NCI-H2081 treated with DMSO at 0.1 percent for 48 hours (cell line): ENCODE data around the gene POU5F2.

Experiments
- DNase-seq: peaks from one replicate; lab custom pipeline; 2025; lab: John Stamatoyannopoulos, UW

Gene POU5F2, protein sequence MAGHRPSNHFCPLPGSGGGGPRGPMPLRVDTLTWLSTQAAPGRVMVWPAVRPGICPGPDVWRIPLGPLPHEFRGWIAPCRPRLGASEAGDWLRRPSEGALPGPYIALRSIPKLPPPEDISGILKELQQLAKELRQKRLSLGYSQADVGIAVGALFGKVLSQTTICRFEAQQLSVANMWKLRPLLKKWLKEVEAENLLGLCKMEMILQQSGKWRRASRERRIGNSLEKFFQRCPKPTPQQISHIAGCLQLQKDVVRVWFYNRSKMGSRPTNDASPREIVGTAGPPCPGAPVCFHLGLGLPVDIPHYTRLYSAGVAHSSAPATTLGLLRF

DNA sequence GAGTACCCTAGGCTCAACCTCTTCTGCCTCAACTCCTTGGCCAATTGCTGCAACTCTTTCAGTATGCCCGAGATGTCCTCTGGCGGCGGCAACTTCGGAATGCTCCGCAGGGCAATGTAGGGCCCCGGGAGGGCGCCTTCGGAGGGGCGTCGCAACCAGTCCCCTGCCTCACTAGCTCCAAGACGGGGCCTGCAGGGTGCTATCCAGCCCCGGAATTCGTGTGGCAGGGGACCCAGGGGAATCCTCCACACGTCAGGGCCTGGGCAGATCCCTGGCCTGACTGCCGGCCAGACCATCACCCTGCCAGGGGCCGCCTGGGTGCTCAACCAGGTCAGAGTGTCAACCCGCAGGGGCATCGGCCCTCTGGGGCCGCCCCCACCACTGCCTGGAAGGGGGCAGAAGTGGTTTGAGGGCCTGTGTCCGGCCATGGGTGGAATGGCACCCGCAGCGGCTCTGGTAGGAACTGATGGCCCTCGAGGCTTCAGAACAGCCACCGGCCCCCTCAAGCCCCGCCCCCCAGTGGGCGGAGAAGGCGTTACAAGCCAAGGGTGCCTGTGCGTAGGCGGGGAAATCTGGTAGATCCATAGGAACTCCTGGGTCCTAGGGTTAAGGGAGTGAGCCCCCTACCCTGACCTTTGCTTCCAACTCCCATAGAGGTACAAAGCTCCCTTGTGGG lies at the start of gene POU5F2:
Gene POU5F2 (minus strand): TSS at position 465 of the 676 bp plus-strand sequence. CDS start 37 bp downstream, at position 428.
- DNase-seq: no peak

DNA sequence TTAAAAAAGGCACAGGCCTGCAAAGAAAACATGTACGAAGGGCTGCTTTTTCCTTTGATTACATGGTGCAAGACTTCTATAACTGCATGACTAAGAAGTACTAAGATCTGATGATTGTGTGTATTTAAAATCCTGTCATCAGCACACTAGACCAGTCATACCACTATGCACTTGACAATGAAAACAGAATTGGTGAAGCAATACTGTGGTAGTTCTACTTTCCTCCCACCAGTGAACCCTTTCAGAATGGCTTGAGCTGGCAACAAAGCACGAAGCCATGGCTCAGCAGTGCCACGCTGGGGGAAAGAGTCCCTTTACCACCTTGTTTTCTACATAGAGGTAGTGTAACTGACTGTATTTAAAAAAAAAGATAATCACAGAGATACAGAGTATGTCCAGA lies 49.0 kb upstream of the POU5F2 start:
- no peak for DNase-seq

DNA sequence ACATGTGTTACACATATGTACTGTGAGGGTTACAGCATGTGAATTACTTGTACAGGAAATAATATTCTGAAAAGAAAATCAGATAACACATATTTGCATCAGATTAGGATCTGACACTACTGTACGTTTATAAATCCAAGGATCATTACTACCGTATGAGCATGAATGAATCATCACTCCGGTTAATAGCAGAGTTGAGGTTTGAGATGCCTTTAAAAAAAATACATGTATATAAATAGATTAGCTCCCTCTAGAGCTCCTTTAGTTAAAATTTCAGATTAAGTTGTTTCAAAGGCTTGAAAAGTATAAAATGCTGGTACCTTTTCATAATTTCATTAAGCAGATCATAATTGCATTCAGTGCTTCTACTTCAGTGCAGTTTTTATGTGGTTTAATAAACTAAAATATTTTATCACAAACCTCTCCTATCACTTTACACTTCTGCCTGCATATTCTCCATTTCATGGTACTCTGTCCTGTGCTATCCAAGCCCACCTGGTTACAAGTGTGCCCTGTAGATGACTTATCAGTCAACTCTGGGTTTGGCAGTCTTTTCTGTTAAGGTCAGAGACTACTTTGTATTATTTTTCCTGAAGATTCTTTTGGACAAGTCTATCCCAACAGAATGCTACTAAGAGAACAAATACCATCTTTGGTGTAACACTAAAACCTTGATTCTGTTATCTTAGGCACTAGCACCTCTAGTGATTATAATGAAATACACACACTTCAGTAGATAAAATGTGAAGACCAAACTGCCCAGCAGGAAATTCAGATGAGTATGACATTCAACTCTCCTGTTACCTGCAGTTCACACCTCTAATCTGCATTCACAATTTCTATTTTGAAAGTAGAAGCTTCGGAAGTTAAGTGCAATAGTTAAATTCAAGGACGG lies 48.0 kb upstream of the POU5F2 start:
- no peak for DNase-seq

DNA sequence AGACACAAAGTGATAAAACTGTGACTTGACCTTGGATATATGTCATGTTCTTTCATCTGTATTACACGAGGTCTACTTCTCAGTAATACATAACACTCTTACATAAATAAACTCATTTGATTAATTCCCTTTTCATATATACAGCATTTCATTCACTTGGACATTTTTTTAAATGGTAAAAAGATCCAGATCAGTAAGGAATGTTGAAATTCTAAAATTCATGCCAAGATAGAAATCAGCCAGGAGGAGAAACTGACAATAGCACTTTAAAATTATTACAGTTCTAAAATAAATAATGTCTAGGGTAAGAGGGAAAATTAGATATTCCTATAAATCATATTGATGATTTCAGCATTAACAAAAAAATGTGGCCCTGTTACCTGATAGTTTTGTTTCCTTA lies 46.2 kb upstream of the POU5F2 start:
- DNase-seq: no peak

DNA sequence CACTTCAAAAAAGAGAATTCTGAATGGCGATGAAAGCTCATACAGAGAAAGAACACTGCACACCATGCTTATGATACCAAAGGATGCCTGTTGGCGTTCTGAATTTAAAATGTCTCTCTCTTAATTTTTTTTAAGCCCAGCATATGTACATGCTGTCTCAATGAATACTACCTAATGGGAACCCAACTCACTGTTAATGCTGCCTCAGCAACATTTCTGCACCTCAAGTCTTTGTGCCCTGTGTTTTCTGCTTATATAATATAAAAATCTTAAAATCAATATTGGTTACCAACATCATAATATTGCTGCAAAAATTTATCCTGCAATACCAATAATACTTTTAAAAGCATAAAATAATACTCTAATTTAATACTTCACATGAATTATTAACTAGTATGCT lies 44.1 kb upstream of the POU5F2 start:
- no peak for DNase-seq

DNA sequence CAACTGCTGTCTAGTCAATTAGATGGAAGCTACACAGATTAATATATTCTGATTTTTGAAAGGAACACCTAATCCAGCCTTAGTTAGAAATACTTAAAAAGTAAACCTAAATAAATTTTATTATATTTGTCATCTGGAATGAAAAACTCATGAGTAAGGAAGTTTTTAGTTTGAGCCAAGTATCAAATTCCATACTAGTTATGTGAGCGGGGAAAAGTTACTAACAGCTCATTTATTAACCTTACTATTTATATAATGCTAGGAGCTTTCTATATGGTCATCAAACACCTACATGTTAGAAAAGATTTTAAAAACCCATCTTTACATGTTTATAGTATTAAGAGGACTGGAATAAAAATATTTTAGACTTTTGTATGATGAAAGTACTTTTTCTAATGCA lies 41.6 kb upstream of the POU5F2 start:
- no peak for DNase-seq

DNA sequence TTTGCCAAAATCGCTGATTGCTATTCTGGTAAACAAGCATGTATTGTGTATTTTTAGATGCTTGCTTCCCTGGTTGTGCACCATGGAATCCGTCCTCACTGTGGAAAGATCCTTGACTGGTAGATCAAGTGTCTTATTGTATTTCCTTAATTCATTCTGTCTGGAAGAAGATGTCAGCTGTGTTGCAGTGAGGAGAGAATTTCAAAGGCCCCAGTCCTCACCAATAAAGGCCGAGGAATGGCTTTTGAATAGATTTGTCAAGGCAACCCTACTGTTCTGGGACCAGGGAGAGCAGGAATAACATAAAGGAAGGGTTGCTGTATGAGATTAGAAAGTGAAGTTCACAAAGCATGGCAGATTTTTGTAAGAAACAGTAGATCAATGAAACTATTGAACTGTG lies 36.2 kb upstream of the POU5F2 start:
- DNase-seq: no peak

DNA sequence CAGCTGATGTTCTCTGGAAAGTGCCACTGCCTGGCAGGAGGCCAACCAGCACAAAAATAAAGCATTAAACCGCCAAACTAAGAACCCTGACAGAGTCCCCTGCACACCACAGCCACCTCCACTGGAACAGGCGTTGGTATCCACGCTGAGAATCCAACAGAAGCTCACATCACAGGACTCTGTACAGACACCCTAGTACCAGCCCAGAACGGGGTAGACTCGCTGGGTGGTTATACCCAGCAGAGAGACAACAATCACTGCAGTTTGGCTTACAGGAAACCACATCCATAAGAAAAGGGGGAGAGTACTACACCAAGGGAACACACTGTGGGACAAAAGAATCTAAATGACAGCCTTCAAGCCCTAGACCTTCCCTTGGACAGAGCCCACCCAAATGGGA lies 15.0 kb upstream of the POU5F2 start:
- DNase-seq: no peak

DNA sequence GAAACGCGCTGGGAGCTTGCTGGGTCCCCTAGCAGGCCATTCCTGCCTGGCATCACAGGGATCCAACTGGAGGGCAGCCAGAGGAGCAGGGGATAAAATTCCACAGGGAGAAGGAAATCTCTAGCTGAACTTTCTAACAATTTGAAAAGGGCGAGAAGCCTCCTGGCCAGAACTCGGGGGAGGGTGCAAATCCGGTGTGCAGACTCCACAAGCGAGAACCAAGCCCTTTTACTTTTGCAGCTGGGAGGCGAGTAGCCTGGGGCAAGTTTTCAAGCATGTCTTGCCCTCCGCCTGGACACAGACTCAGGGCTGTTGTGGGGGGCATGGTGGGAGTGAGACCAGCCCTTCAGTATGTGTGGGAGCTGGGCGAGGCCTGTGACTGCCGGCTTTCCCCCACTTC lies 14.3 kb upstream of the POU5F2 start:
- no peak for DNase-seq

DNA sequence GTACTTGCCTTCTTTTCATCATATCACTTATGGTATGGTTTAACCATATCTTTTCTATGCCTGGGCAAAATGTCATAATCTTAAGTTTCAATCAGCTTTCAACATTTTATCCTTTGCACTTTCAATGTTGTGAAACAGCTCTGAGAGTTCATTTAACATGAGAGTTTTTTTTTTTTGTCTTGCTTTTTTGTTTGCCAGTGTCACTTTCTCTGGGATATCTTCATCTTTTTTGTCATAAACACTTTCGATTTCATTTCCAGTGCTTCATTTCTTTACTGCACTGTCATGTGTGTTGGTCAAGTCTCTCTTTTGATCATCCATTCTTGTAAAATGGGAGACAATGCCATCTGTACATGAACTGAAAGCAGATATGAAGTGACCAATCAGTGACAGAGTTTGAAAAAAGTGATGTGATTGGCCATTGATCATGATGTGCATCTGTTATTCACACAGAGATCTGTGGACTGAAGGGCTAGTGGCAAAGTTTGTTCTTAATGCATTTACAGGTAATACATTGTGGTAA lies 7.5 kb upstream of the POU5F2 start:
- no peak for DNase-seq

DNA sequence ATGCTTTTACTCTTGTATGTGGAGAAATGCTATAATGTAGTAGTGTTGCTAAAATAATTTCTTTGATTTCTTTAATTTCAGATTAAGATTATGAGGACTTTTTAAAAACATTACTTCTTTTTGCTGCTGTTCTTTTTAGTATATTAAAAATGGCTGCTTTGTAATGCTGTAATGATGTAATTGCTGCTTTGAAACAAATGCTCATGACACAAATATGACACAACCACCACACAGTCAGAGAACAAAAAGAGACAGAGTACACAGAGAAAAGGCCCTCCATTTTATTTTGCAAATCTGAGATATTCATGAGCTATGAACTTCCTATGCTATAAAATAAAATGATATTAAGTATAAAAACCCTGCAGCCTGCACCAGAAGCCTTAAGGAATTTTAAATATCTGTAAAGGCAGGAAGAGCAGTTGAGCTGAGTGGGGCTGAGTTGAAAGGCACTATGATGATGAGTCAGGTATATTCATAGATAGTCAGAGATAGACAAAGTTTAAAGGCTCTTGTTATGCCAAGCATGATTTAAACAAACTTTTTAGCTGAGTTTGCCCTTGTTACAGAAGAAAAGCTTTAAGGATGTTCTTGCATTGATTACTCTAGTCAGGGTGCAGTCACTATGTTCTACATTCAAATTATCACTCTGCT lies 5.1 kb upstream of the POU5F2 start:
- DNase-seq: no peak

DNA sequence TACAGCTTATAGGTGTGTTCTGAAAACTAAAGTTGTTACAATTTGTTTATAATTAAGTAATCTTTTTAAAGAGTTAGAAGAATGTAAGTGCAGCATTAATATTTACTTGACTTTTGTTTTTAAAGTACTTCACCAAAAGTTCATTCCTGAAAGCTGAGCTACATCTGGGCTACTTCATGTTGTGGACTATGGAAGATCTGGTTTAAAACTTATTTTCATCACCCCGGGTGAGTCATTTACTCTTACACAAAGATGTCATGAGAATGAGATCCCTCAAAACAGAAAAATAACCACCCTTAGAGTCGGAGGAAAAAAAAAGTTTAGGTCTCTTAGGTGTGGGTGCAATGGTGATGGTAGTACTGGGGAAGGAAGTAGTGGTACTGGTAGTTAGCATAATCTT lies 5.1 kb downstream of the POU5F2 start:
- no peak for DNase-seq

DNA sequence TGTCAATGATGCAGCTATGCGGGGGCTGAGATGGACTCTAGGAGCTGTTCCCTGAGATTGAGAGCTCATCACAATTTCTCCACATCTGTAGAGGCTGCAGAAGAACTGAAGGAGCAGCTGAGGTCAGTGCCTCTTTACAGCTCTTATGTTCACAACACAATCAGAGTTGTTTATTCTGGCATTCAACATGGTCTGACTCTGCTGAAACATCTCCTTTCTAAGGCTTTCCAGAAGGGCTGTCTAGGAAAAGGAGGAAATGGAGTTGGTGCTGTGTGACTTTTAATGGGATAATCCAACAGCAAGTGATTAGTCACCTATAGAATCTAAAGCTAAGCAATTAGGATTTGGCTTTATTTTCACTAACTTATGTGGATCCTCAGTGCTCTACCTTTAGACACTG lies 6.0 kb downstream of the POU5F2 start:
- DNase-seq: no peak

DNA sequence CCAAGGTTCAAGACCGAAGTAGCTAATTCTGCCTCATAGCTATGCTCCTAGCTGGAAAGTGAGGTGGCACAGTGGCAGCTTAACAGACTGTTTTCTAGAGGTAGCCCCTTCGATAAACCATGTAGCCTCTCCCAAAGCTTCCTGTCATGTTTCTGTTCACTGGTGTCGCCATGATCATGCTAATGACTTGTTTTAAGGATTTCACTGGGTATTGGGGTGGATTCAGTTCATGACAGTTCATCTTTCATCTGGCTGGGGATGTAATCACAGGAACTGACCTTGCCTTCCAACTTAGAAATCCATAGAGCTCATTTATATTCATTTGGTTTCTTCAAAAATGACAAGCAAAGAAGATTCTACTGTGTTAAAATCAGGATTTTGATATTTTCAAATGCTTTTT lies 9.4 kb downstream of the POU5F2 start:
- DNase-seq: no peak

DNA sequence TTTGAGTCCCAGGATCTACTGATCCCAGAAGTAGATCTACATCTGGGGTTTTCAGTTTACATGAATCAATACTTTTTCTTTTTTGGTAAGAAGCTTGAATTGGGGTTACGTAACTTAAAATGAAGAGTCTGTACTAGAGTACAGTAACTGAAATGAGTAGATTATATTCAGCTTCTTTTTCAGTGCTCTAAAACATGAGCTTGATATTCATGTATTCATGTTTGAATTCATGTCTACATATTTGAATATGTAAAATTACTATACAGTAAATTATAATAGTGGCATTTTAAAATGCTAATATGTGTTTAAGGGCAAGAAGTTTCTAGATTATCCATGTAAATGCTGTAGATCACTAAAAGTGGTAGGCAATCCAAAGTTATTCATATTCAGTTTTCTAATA lies 14.8 kb downstream of the POU5F2 start:
- no peak for DNase-seq

DNA sequence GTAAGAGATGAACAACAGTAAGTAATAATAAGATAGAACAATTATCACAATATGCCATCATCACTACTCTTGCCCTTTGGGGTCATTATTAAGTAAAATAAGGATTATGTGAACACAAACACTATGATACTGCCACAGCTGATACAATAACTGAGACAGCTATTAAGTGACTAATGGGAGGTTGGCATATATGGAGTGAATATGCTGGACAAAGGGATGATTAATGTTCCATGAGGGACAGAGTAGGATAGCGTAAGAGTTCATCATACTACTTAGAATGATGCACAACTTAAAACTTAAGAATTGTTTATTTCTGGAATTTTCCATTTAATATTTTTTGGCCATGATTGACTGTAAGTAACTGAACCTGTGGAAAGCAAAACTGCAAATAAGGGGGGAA lies 16.6 kb downstream of the POU5F2 start:
- DNase-seq: no peak

DNA sequence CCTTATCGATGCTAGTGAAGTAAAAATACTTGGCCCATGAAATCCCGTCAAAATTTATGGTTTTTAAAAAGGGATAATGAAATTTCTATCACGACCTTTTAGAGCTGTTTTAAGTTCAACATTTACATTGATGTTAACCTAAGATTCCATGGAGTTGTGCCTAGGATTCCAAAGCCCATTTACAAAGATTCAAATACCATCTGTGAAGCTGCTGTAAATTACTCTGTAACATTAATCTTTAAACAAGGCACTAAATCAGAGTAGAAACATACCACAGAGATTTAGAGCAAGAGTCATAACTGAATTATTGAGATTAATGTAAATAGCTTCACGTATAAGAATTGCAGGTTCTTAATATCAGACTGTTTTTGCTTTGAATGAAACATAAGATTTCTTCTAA lies 17.7 kb downstream of the POU5F2 start:
- no peak for DNase-seq

DNA sequence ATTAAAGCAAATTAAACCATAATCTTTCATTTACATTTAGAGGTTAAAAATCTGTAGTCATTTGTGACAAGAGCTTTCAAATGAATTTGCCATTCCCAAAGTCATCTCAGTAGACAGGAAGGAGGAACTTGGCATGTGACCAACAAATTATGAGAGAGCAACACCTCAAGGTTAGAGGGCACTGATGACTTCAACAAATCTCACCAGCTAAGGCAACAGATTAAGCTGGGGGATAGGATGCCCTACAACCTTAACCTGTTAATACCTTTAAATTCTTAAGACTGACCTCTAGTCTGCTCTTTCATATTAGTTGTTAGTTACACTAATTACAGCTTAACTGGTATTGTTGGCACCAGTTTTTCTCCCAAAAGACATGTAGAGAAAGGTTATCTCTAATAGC lies 18.4 kb downstream of the POU5F2 start:
- DNase-seq: no peak

DNA sequence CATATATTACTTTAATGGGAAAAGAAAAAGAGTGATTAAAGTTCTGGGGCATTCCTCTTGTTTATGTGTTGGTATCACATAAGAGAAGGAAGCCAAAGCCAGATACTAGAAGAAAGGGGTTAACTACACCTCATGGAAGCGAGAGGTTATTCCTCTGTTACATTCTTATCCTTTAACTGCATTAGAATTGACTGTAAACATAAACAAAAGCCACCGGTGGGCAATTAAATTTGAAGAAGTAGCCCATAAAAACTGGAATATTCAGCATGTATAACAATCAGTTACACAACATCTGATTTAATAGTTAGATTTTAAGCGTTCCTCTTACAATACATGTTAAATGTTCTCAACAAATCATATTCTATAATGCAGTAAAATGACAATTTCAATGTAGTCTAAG lies 18.8 kb downstream of the POU5F2 start:
- DNase-seq: no peak

DNA sequence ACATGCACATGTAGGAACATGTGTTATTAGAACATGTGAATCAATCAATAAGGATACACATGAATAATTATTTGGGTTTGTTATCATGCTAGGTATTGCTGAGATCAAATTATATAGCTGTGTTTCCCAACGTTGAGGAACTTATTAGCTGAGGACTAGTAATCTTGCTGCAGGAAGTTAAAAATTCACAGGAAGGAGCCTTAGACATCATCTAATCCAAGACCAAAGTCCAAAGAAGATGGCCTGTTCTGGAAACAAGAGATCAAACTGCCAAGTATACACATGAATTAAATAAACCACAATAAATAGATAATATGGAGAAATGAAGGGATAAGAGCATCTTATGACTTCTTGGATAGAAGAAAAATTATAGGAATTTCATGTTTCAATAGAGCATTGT lies 19.9 kb downstream of the POU5F2 start:
- no peak for DNase-seq

DNA sequence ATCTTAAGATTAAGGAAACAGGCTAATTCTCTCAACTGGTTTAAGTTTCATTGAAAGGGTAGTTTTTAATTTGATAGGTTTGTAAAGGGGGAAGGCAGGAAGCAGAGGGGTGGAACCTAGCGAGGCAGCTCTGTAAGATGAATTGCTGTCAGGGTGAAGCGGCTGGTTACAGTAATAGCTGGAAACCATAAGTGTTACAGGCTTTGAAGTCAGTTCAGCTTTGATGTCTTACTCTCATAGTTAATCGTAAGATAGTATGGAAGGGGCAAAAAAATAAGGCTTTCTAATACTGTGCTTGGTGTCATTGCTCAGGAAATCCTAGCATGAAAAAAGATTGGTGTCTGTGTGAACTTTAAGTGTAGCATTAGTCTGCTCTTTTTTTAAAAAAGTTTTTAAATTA lies 20.3 kb downstream of the POU5F2 start:
- DNase-seq: no peak

DNA sequence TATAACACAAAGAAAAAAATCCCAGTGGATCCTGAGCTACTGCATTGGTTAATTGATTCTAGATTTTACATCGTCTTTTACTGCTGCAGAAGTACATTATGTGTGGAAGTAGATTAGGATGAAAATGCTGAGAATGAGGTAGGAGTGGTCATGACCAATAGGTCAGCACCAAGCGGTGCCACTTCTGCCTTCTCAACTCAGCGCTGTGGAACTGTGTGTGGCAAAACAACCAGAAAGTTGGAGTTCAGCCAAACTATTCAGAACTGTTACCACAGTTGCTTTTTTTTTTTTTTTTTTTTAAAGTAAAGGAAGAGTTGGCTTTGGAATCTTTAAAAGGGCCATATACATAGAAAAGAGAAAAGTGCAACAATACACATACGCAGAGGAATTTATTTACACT lies 24.2 kb downstream of the POU5F2 start:
- DNase-seq: no peak
